ENCODE measurements around the gene ZSWIM1. TPM values are rescaled to one million over a fixed set of nuclear protein-coding genes. Genes with fewer than 3 reads are reported as not detected.

The ZSWIM1 gene
- total RNA-seq, 1 donor from 2014 or later, result 12.0 TPM

GRCh38 chr20:45933266-45934045, 52.4 kb downstream of the ZSWIM1 start:
- H3K27ac Mint-ChIP-seq, result peak overlapping the region; percentile 99
- TF ChIP-seq, protein P1, sequence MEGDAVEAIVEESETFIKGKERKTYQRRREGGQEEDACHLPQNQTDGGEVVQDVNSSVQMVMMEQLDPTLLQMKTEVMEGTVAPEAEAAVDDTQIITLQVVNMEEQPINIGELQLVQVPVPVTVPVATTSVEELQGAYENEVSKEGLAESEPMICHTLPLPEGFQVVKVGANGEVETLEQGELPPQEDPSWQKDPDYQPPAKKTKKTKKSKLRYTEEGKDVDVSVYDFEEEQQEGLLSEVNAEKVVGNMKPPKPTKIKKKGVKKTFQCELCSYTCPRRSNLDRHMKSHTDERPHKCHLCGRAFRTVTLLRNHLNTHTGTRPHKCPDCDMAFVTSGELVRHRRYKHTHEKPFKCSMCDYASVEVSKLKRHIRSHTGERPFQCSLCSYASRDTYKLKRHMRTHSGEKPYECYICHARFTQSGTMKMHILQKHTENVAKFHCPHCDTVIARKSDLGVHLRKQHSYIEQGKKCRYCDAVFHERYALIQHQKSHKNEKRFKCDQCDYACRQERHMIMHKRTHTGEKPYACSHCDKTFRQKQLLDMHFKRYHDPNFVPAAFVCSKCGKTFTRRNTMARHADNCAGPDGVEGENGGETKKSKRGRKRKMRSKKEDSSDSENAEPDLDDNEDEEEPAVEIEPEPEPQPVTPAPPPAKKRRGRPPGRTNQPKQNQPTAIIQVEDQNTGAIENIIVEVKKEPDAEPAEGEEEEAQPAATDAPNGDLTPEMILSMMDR (IDR thresholded peaks at IDR 0.05; ENCODE audit: unreplicated experiment), result no peak
- peaks cover 11% of the 10 kb centered on the region for H3K36me3 Mint-ChIP-seq
- H3K4me3 Mint-ChIP-seq, result peak overlapping the region; percentile 97
- H3K4me1 Mint-ChIP-seq, result peaks cover 17% of the 10 kb centered on the region
- no peaks in the 10 kb centered on the region for H3K9me3 Mint-ChIP-seq
- peak in 1 of 2 experiments; percentile 61 for DNase-seq (ENCODE audit: low spot score in 2 of 2, unreplicated experiment in 2 of 2)
- no peaks in the 10 kb centered on the region for H3K27me3 Mint-ChIP-seq (ENCODE audit: low read depth)

DNA sequence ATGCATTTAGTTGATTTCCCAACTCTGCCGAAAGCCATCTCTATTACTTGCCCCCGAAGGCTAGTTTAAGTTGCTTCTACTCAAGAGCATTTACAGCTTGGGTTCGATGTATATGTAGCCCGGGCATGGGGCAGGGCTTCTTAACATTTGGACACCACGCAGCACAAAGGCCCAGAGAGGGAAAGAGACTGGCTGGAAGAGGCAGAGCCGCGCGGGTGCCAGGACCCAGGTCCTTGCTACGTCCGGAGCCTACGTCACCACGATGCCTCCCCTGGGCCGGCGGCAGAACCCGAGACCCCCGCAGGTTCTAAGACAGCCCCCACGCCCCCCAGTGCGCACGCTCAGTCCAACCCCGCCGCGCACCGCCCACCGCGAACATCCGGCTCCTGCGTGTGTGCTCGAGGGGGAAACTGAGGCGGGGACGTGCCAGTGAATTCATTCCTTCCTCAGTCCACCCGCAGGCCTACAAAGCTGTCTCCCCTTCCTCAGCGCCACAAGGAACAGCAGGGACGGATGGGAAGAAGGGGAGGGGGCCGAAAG, 53.1 kb downstream of the ZSWIM1 start:
- DNase-seq (ENCODE audit: low spot score in 2 of 2, unreplicated experiment in 2 of 2), result no peak
- H3K4me1 Mint-ChIP-seq, result peaks cover 17% of the 10 kb centered on the region
- no peaks in the 10 kb centered on the region for H3K9me3 Mint-ChIP-seq
- H3K4me3 Mint-ChIP-seq, result peak overlapping the region; percentile 97
- H3K27me3 Mint-ChIP-seq (ENCODE audit: low read depth), result no peaks in the 10 kb centered on the region
- TF ChIP-seq, protein P1 (IDR thresholded peaks at IDR 0.05; ENCODE audit: unreplicated experiment), result no peak
- H3K27ac Mint-ChIP-seq, result peak overlapping the region; percentile 99
- peaks cover 12% of the 10 kb centered on the region for H3K36me3 Mint-ChIP-seq

Other genes with a start within 250 kb of the ZSWIM1 start
- not detected in 3 replicates for gene WFDC9, start 249.9 kb upstream of the ZSWIM1 start, total RNA-seq
- gene WFDC11, start 211.0 kb upstream of the ZSWIM1 start, total RNA-seq, result not detected in 3 replicates
- not detected in 3 replicates for gene WFDC13, start 179.2 kb upstream of the ZSWIM1 start, total RNA-seq
- not detected in 3 replicates for gene WFDC10B, start 176.2 kb upstream of the ZSWIM1 start, total RNA-seq
- gene SPINT4, start 158.9 kb upstream of the ZSWIM1 start, total RNA-seq, result not detected in 3 replicates
- 0.45 TPM in 1 of 3 replicates, not detected in the others for gene WFDC3, start 89.3 kb upstream of the ZSWIM1 start, total RNA-seq
- gene DNTTIP1, start 89.3 kb upstream of the ZSWIM1 start, total RNA-seq, result 25.9 to 28.9 TPM (median 26.5 TPM) in 3 replicates
- gene UBE2C, start 68.6 kb upstream of the ZSWIM1 start, total RNA-seq, result 48.1 to 50.2 TPM (median 48.3 TPM) in 3 replicates
- 0.54 to 0.79 TPM in 2 of 3 replicates, not detected in the other for gene TNNC2, start 53.9 kb upstream of the ZSWIM1 start, total RNA-seq
- 15.8 to 21.0 TPM (median 17.3 TPM) in 3 replicates for gene SNX21, start 47.4 kb upstream of the ZSWIM1 start, total RNA-seq
- gene ACOT8, start 23.8 kb upstream of the ZSWIM1 start, total RNA-seq, result 19.8 to 20.9 TPM (median 20.6 TPM) in 3 replicates
- gene ZSWIM3, start 23.6 kb upstream of the ZSWIM1 start, total RNA-seq, result 3.7 to 4.6 TPM (median 4.4 TPM) in 3 replicates
- 3.2 to 4.0 TPM (median 3.4 TPM) in 3 replicates for gene SPATA25, start 6.4 kb downstream of the ZSWIM1 start, total RNA-seq
- gene NEURL2, start 10.0 kb downstream of the ZSWIM1 start, total RNA-seq, result 7.2 to 8.3 TPM (median 8.1 TPM) in 3 replicates
- gene CTSA, start 10.1 kb downstream of the ZSWIM1 start, total RNA-seq, result 74.4 to 86.7 TPM (median 78.8 TPM) in 3 replicates
- gene PLTP, start 30.9 kb downstream of the ZSWIM1 start, total RNA-seq, result 54.6 to 58.1 TPM (median 55.5 TPM) in 3 replicates
- 43.7 to 45.2 TPM (median 44.4 TPM) in 3 replicates for gene PCIF1, start 53.5 kb downstream of the ZSWIM1 start, total RNA-seq
- gene ZNF335, start 91.0 kb downstream of the ZSWIM1 start, total RNA-seq, result 31.1 to 33.5 TPM (median 31.6 TPM) in 3 replicates
- gene MMP9, start 127.7 kb downstream of the ZSWIM1 start, total RNA-seq, result 0.11 TPM in 1 of 3 replicates, not detected in the others
- 6.9 to 9.1 TPM (median 7.7 TPM) in 3 replicates for gene SLC12A5, start 148.0 kb downstream of the ZSWIM1 start, total RNA-seq
- gene NCOA5, start 208.7 kb downstream of the ZSWIM1 start, total RNA-seq, result 37.1 to 41.2 TPM (median 40.2 TPM) in 3 replicates
- gene CD40, start 237.1 kb downstream of the ZSWIM1 start, total RNA-seq, result 3.8 to 5.0 TPM (median 4.3 TPM) in 3 replicates

All from mesothelial cell of epicardium (in vitro differentiated cells).